ENCODE measurements around the gene KCNIP4. TPM values are rescaled to one million over a fixed set of nuclear protein-coding genes. Genes with fewer than 3 reads are reported as not detected.

The KCNIP4 gene
- total and polyA plus RNA-seq, 2 of the 4 experiments (the other 2 are of a cell fraction) = not detected

- H3K27ac ChIP-seq (ENCODE audit: insufficient read depth, low read length) = no peak overlapping the region
- H2AK9ac ChIP-seq (replicated peaks; ENCODE audit: low read depth, low read length, poor library complexity) = no peak overlapping the region
- no peak overlapping the region for H2BK20ac ChIP-seq (ENCODE audit: low read depth, low read length)
- no peak overlapping the region for H3K14ac ChIP-seq (replicated peaks; ENCODE audit: low read depth, low read length)
- ATAC-seq (ENCODE audit: low read depth) (no peak), DNase-seq (no peak)
- H3K18ac ChIP-seq (ENCODE audit: low read depth, low read length) = no peak overlapping the region
- BruUV-seq (replicated peaks) = no TSS peak
- POLR2A ChIA-PET (ENCODE audit: unreplicated experiment) = no interaction called here
- no peak overlapping the region for H3K56ac ChIP-seq (ENCODE audit: extremely low read depth, insufficient read depth, low read length)
- no peaks in the 10 kb centered on the region for H4K20me1 ChIP-seq (ENCODE audit: insufficient read depth, low read length)
- no peak overlapping the region for H4K8ac ChIP-seq (ENCODE audit: low read depth in 2 of 2, low read length in 2 of 2)
- no peak overlapping the region for H2AK5ac ChIP-seq (ENCODE audit: low read depth, low read length)
- H2BK120ac ChIP-seq (ENCODE audit: low read depth, low read length) = no peak overlapping the region
- H2AFZ ChIP-seq (replicated peaks; ENCODE audit: low read length, poor library complexity) = no peak overlapping the region
- H3K4ac ChIP-seq (ENCODE audit: low read depth, low read length) = no peak overlapping the region
- H4K5ac ChIP-seq (ENCODE audit: low read depth, low read length) = no peak overlapping the region
- H2BK5ac ChIP-seq (ENCODE audit: low read depth, low read length, poor library complexity, severe bottlenecking) = no peak overlapping the region
- no peaks in the 10 kb centered on the region for H3K27me3 ChIP-seq (ENCODE audit: control insufficient read depth, insufficient read depth, low read length)
- no peak overlapping the region for H4K91ac ChIP-seq (ENCODE audit: insufficient read depth, low read depth, low read length)
- H3K9ac ChIP-seq (ENCODE audit: low read depth, low read length) = no peak overlapping the region
- WGBS, 2 experiments (ENCODE audit: extremely low coverage in 2 of 2, insufficient read length in 1 of 2) = no CpG with 5 or more reads among the region's 3 CpGs
- intact Hi-C loops (cut with micrococcal nuclease) = no loop called here
- in situ Hi-C loops (cut with MboI; ENCODE audit: low sequenced_read_pairs) = no loop called here
- no peak overlapping the region for H3K4me2 ChIP-seq (ENCODE audit: low read depth, low read length)
- TF ChIP-seq RAD21 (IDR thresholded peaks at IDR 0.05; ENCODE audit: low read length) (no peak), RFX5 (IDR thresholded peaks at IDR 0.05; ENCODE audit: low read depth, low read length) (no peak), MXI1 (IDR thresholded peaks at IDR 0.05; ENCODE audit: borderline replicate concordance, low read depth, low read length) (no peak), RCOR1 (IDR thresholded peaks at IDR 0.05; ENCODE audit: insufficient replicate concordance, low read length) (no peak), CHD1 (IDR thresholded peaks at IDR 0.05; ENCODE audit: low read depth, low read length) (no peak), NFE2L2 (IDR thresholded peaks at IDR 0.05; ENCODE audit: low read depth, low read length) (no peak), CEBPB (IDR thresholded peaks at IDR 0.05; ENCODE audit: low read depth, low read length) (no peak), SMC3 (IDR thresholded peaks at IDR 0.05; ENCODE audit: low read depth, low read length) (no peak), ELK1 (IDR thresholded peaks at IDR 0.05; ENCODE audit: borderline replicate concordance, low read depth, low read length) (no peak), FOS (IDR thresholded peaks at IDR 0.05; ENCODE audit: low read depth, low read length) (no peak), CTCF (conservative IDR thresholded peaks at IDR 0.05; ENCODE audit: low read depth, low read length) (no peak), POLR2A (IDR thresholded peaks at IDR 0.05; ENCODE audit: low read depth, low read length) (no peak), MAFK (IDR thresholded peaks at IDR 0.05; ENCODE audit: low read depth, low read length) (no peak), USF2 (IDR thresholded peaks at IDR 0.05; ENCODE audit: low read depth, low read length) (no peak), BHLHE40 (IDR thresholded peaks at IDR 0.05; ENCODE audit: low read depth, low read length) (no peak)
- CTCF ChIA-PET = no interaction called here
- H3K36me3 ChIP-seq (ENCODE audit: control insufficient read depth, insufficient read depth, low read length) = no peaks in the 10 kb centered on the region
- no peak overlapping the region for H3K4me3 ChIP-seq (ENCODE audit: insufficient read depth, low read depth, low read length)
- H3K23ac ChIP-seq (ENCODE audit: low read depth, low read length) = no peak overlapping the region
- dilution Hi-C loops (cut with HindIII; ENCODE audit: low sequenced_read_pairs, unreplicated experiment) = no loop called here
- H2BK15ac ChIP-seq (ENCODE audit: low read depth, low read length) = no peak overlapping the region
- H3K9me1 ChIP-seq (ENCODE audit: insufficient read depth, low read length) = no peaks in the 10 kb centered on the region
- H3K9me3 ChIP-seq (ENCODE audit: control insufficient read depth, insufficient read depth, low read length) = peaks cover 7% of the 10 kb centered on the region
- no peaks in the 10 kb centered on the region for H3K79me1 ChIP-seq (ENCODE audit: low read depth in 1 of 2, low read length in 2 of 2)
- no peaks in the 10 kb centered on the region for H3K4me1 ChIP-seq (ENCODE audit: control insufficient read depth, insufficient read depth, low read length)
These were observed 562.3 kb downstream of the KCNIP4 start for GRCh38 chr4:21386166-21386780.
